ENCODE measurements around the gene JAZF1.

DNA sequence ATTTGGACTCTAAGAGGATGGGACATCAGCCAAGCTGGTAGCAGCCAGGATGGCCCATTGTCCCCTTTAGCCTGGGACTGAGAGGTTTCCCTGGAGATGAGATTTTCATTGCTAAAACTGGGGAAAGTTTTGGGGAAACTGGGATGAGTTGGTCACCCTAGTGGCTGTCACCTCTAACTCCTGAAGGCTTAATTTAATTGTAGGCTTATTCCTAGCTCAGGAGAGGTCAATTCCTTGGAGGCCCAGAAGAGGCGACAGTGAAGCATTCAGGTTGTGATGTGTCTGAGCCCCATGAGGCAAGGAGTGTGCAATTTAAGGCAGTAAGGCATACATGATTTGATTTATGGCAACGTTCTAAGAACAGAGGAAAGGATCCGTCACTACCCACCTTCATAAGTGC is 24.9 kb upstream of the JAZF1 start:
- TF ChIP-seq, protein P1, sequence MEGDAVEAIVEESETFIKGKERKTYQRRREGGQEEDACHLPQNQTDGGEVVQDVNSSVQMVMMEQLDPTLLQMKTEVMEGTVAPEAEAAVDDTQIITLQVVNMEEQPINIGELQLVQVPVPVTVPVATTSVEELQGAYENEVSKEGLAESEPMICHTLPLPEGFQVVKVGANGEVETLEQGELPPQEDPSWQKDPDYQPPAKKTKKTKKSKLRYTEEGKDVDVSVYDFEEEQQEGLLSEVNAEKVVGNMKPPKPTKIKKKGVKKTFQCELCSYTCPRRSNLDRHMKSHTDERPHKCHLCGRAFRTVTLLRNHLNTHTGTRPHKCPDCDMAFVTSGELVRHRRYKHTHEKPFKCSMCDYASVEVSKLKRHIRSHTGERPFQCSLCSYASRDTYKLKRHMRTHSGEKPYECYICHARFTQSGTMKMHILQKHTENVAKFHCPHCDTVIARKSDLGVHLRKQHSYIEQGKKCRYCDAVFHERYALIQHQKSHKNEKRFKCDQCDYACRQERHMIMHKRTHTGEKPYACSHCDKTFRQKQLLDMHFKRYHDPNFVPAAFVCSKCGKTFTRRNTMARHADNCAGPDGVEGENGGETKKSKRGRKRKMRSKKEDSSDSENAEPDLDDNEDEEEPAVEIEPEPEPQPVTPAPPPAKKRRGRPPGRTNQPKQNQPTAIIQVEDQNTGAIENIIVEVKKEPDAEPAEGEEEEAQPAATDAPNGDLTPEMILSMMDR (IDR thresholded peaks at IDR 0.05): no peak
- TF ChIP-seq ZFX (IDR thresholded peaks at IDR 0.05; ENCODE audit: borderline replicate concordance): no peak

All from 22Rv1 (cell line).